HG03354 (cell line): Measurements from ENCODE around the gene CASP2.

ENCODE experiments used
- ATAC-seq: cut with Tn5 transposase; IDR thresholded peaks from one replicate; pipeline ENCODE4 v1.9.1; 2021; ENCODE audit warnings: mild to moderate bottlenecking; ENCODE audit not compliant: unreplicated experiment, poor library complexity, severe bottlenecking

Gene CASP2

GRCh38 chr7:143322760-143323633 lies 34.8 kb downstream of the CASP2 start:
- ATAC-seq: no peak

DNA sequence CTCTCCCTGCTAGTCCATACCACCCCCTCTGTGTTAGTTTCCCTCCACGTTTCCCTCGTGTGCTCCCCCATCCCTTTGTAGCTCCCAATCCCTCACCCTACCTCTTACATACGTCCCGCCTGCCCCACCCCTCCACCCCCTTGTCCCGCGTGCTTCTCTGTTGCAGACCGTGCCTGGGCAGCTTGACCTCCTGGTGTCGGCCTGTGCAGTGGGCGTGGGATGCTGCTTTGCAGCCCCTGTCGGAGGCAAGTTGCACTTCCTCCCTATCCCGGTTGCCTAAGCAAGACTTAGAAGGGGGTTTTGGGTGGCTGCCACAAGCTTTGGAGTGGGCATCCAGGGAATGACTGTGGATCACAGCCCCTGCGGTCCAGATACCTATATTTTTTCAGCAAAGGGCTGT lies 35.5 kb downstream of the CASP2 start:
- ATAC-seq: no peak

GRCh38 chr7:143325240-143325639 lies 37.1 kb downstream of the CASP2 start:
- peak; percentile 78 for ATAC-seq

- no peak for ATAC-seq
Measured at GRCh38 chr7:143327903-143328302, 39.8 kb downstream of the CASP2 start.

DNA sequence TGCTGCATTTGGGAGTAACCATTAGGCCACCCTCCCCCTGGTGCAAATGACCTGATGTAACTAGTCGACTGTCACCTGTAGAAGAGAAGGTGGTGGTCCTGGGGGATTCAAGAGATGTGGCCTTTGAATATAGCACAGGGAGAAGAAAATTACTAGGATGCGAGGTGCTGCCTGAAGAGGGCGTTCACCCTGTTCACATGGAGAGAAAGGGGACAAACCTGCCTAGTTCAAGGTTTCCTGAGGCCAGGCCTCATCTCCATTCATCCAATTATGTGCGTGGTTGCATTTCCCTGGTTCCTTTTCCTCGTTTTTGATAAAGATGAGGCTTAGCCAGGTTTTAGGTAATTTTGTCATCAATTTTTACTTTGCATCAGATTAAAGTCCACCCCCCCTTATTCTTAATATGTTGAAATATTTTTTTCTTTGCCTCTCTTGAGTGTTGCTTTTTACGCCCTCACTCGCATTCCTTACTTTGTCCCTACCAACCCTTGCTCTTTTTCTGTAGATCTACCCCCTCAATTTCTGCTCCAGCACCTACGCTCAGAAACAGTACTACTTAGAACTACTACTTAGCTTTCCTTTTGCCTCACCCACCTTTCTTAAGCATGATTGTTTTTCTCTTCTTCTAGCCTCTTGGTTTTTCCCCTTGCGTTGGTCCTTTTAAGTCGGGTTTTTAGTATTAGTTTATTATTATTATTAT lies 41.5 kb downstream of the CASP2 start:
- ATAC-seq: no peak

DNA sequence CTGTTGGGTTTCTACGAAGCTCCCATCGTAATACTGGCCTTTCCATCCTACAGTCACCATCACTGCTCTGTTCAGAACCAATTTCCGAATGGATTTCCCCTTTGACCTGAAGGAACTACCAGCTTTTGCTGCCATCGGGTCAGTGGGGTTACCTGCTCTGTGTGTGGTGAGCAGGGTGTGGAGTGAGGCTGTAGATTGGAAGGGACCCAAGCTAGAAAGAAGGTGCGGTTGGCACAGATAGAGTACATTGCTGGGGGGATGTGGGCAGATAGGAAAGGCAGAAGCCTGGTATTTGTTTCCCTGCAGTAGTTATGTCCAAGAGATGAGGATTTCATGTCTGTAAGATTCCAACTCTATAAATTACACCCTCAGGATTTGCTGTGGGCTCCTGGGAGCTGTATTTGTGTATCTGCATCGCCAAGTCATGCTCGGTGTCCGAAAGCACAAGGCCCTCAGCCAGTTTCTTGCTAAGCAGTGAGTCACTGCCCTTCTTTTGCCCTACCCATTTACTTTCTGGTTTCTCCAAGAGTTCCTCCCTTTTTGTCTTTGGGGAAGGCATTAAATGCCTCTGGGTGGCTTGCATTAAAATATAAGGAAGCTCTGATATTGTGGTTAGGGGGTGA lies 43.1 kb downstream of the CASP2 start:
- ATAC-seq: no peak

DNA sequence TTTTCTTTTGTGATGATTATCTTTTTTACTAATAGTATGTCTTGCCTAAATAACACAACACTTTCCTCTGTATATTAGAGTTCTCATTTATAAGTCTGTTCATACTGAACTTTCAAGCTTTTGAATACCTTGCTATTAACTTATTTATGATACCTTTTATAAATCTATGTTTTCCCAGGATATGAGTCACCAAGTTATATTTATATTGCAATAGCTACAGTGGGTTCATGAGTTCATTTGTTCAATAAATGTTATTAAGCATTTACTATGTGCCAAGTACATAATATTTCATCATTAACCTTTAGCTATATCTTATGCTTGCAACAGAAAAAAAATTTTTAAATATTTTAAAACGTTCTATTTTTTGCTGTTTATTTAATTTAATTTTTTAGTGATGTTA lies 46.1 kb downstream of the CASP2 start:
- no peak for ATAC-seq

- no peak for ATAC-seq
Measured at GRCh38 chr7:143337216-143337615, 49.1 kb downstream of the CASP2 start.

GRCh38 chr7:143341842-143342241 lies 53.7 kb downstream of the CASP2 start:
- ATAC-seq: no peak

- no peak for ATAC-seq
Measured at GRCh38 chr7:143343596-143343995, 55.4 kb downstream of the CASP2 start.

GRCh38 chr7:143345428-143345900 lies 57.3 kb downstream of the CASP2 start:
- peak; percentile 88 for ATAC-seq

DNA sequence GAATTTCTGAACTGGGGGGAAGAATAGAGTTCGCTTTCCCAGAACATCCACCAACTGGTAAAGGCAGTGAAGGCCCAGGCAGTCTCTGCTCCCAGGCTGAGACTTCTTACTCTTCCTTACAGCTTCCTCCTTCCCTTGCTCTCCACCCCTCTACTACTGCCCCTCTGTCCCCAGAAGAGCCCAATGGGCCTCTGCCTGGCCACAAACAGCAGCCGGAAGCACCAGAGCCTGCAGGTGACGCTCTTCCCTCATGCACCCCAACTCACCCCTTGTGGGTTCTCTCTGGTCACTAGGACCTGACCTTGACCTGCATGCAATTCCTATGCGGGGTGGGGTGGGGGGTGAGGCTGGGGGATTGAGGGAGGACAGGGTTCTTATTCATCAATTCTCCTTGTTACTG lies 57.9 kb downstream of the CASP2 start:
- ATAC-seq: no peak

GRCh38 chr7:143347950-143348349 lies 59.8 kb downstream of the CASP2 start:
- no peak for ATAC-seq

DNA sequence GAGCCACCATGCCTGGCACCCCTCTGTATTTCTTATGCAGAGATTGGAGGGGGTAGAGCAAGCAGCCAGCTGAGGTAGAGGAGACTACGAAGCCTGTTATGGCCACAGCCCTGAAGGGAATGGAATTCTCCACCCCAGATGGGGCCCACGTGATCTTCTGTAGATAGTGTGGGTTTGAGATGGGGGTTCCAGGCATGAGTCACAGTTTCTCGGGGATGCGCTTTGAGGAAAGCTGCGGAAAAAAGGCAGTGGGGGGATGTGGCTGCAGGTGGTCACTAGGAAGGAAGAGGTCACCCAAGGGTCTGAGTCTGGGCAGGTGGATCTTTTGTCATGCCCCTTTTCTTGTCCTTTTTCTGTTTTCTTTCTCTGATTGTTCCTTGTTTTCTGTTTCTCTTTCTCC lies 62.9 kb downstream of the CASP2 start:
- ATAC-seq: no peak

DNA sequence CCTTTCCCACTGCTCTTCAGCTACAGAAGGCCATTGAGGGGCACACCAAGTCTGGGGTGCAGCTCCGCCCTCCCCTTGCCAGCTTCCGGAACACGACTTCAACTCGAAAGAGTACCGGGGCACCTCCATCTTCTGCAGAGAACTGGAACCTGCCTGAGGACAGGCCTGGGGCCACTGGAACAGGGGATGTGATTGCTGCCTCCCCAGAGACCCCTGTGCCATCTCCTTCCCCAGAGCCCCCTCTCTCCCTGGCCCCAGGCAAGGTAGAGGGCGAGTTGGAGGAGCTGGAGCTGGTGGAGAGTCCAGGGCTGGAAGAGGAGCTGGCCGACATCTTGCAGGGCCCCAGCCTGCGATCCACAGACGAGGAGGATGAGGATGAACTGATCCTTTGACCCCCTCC lies 63.4 kb downstream of the CASP2 start:
- no peak for ATAC-seq

DNA sequence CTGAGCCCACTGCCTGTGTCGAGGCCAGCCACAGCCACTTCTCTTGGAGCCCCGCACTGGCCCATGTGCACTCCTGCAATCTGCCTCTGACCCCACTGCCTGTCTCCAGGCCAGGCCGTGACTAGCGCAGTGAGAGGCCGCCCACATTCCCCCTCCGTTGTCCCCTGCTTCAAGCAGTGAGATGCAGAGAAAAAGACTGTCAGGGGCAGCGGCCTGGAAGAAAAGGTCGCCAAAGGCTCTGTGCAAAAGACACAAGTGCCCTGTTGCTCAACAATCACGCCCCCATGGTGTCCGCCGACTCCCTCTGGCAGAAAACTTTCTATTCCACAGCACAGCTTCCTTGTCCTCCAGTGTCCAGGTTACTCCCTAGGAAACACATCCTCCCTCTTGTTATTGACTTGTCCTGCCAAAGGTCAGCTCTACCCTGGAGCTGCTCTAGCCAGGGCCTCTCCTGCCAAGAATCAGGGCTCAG lies 64.4 kb downstream of the CASP2 start:
- ATAC-seq: no peak

- ATAC-seq: no peak
Measured at GRCh38 chr7:143354376-143354775, 66.2 kb downstream of the CASP2 start.

DNA sequence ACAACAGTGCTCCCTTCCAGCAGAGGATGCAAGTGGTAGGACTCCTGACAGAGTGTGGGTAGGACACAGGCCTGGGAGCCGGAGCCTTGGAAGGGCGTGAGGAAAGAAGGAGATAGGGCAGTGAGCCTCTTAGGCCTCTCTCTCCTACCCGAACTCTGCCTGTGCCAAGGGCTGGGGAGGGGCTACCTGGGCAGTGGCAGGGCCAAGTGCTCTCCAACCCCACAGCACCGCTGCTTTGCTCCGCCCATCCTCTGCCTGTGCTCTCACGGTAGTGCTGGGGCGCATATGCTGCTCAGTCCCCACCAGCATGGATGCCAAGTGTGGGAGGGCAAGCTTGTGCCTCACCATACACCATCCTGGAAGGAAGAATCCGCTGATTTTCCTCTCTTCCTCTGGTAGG lies 66.8 kb downstream of the CASP2 start:
- no peak for ATAC-seq

DNA sequence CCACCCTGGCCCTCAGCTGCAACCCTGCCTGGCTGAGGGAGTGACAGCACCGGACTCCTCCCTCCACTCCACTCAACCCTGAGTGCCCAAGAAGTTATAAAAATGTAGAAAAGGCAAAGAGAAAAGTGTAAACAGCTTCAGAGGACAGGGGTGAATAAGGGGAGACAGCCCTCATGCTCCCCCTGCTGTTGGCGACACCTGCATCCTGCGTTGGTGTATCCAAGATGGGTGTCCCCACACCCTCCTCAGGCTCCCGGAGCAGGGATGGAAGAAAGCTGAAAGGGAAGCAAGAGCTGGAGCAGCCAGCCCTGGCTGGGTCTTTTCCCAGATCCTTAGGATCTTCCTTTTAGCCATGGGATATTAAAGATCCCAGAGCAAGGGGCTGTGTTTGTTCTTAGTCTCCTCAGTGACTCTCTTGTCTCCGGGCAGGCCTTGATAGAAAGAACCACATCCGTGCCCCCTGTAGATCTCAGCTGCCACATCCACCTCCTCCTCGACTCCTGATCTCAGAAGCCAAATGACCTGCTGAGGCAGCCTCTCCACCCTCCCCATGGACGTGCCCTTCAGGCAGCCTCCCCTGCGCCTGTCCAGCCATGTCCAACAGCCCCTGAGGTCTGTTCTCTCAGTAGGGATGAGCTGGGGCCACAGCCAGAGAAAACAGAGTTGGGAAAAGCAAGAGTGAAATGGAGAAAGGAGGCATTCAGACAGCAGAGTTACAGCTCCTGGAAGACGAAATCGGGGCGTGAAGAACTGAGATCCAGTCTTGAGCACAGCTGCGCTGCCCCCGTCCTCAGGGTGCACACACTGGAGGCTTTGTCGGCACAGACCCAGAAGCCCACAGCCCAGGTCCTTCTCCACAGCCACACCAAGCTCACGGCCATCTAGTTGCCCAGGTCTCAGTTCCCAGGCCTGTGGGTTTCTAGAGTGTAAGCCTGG lies 67.6 kb downstream of the CASP2 start:
- no peak for ATAC-seq
